NCI-H146 treated with DMSO at 0.1 percent for 48 hours (cell line): ENCODE measurements around the gene SOSTDC1.
A peak's percentile ranks its signal among the peaks of the same experiment; 100 is the strongest.
"Not testable (repeated sequence)": the region's sequence is repeated elsewhere in the genome, so short reads cannot be mapped to it uniquely, and the experiment has no call there.

Experiments used
- DNase-seq: peaks from one replicate; lab custom pipeline; 2025; ENCODE audit not compliant: unreplicated experiment; lab: John Stamatoyannopoulos, UW

SOSTDC1 gene

DNA sequence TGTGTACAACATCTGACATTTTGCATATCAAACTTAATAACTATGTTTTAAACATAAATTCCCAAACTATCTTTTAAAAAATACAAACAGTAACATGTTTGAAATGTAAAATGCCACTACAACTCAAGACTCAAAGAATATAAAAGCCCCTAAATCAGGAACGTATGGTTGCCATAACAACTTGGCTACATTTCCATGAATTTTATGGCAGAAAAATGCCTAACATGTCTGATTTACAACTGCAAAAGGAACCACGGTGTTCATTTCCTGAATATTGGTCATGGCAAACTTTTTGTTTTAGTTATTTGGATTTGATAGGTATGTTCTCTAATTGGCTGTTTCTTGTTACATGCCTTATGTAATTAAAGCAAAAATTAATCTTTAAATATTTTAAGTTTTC lies 2.0 kb downstream of the SOSTDC1 start:
- DNase-seq, result no peak

DNA sequence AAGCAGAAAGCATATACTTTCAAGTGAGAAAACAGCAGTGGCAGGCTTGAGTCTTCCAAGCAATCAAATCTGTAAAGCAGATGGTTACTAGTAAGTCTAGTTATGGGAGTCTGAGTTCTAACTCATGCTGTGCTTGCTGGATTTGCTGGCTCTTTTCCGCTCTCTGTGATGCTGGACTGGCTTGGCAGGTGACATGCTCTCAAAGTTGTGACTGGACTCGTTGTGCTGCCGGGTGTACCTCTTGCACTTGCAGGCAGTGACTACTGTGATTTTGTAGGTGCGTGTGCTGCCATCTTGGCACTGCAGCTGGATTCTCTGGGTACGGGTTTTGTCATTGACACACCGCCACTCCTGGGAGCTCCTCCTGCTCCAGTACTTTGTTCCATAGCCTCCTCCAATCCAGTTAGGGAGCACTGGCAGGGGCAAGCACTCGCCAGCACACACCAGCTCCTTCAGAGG lies 3.1 kb downstream of the SOSTDC1 start:
- no peak for DNase-seq

GRCh38 chr7:16460789-16461493 lies 4.6 kb downstream of the SOSTDC1 start:
- DNase-seq, result no peak

DNA sequence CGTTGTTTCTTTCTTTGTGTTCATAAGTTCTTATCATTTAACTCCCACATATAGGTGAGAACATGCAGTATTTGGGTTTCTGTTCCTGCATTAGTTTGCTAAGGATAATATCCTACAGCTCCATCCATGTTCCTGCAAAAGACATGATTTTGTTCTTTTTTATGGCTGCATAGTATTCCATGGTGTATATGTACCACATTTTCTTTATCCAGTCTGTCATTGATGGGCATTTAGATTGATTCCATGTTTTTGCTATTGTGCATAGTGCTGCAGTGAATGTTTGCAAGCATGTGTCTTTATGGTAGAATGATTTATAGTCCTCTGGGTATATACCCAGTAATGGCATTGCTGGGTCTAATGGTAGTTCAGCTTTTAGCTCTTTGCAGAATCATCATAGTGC lies 9.2 kb downstream of the SOSTDC1 start:
- DNase-seq, result not testable (repeated sequence)

GRCh38 chr7:16455591-16455990 lies 9.9 kb downstream of the SOSTDC1 start:
- no peak for DNase-seq

- no peak for DNase-seq
Observed at GRCh38 chr7:16450366-16450765, 15.2 kb downstream of the SOSTDC1 start.

- DNase-seq, result no peak
Observed at GRCh38 chr7:16447876-16448275, 17.7 kb downstream of the SOSTDC1 start.

DNA sequence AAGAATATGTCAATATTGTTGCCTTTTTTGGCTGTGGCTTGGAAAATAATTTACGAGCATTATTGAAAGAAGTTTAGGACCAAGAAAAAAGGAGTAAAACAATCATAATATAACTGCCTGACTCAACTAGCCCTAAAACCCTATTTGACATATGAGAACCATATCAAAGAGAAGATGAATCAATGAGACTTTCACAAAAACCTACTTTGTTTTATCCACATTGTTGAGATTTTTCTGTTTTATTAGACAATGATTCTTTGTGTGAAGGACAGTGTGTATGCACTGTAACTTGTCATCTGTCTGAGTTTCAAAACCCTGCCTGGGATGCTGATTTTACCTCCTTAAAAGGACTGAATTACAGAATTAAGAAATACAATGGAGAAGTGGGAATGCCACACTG lies 19.0 kb downstream of the SOSTDC1 start:
- no peak for DNase-seq

DNA sequence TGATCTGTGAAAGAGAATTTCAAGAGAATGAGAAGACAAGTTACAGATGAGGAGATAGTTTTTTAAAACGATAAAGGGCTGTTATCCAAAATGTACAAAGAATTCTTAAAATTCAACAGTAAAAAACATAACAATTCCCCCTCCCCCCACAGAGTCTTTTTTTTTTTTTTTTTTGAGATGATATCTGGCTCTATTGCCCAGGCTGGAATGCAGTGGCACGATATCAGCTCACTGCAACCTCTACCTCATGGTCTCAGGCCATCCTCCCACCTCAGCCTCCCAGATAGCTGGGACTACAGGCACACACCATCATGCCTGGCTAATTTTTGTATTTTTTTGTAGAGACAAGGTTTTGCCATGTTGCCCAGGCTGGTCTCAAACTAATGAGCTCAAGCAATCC lies 21.7 kb downstream of the SOSTDC1 start:
- DNase-seq, result not testable (repeated sequence)

GRCh38 chr7:16438988-16439387 lies 26.6 kb downstream of the SOSTDC1 start:
- no peak for DNase-seq

- no peak for DNase-seq
Observed at GRCh38 chr7:16436306-16436705, 29.2 kb downstream of the SOSTDC1 start.

DNA sequence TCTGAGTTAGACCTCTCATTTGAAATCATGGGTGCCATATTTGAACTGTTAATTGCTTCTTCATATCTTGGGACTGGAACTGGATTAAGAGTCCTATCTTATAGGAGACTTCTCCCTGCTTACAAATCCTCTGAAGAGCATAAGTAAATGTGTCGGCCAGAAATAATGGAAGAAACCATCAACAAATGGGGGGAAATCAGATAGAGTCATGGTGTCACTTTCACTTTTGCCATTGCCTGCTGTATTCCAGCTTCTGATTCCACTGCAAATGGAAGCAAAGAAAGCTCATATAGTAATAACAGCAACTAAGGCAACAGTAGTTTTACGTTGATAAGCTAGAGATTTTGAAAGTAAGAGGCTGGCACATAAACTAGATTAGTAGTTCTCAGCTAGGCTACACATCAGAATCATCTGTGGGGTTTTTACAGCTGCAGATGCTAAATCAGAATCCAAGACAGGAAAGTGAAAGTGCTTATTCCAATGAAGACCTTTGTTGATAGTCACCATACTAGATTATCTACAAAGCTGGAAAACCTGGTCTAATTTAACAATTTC lies 31.9 kb downstream of the SOSTDC1 start:
- DNase-seq, result no peak

GRCh38 chr7:16432425-16432731 lies 33.2 kb downstream of the SOSTDC1 start:
- DNase-seq, result no peak

GRCh38 chr7:16431646-16432424 lies 33.7 kb downstream of the SOSTDC1 start:
- DNase-seq, result peak; percentile 51

GRCh38 chr7:16430133-16430532 lies 35.4 kb downstream of the SOSTDC1 start:
- no peak for DNase-seq

- no peak for DNase-seq
Observed at GRCh38 chr7:16428672-16429071, 36.9 kb downstream of the SOSTDC1 start.

DNA sequence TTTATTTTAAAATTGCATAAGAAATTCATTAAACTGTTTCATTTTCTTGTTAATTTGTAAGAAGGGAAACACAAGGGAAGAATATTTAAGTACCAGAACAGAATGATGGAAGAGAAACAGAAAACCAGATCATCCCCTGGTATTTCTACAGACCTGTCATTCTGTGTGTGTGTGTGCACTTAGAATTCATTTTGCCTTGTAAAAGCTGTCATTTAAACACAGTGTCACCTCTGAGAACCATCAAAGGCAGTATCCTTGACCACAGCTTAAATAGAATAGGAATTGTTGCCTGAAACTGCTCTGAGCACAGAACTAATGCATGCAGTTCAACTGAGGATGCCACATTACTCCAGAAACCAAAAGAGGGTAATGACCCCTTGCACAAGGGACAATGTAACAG lies 37.4 kb downstream of the SOSTDC1 start:
- DNase-seq, result no peak

GRCh38 chr7:16423761-16424160 lies 41.8 kb downstream of the SOSTDC1 start:
- no peak for DNase-seq

- DNase-seq, result no peak
Observed at GRCh38 chr7:16422917-16423316, 42.6 kb downstream of the SOSTDC1 start.

DNA sequence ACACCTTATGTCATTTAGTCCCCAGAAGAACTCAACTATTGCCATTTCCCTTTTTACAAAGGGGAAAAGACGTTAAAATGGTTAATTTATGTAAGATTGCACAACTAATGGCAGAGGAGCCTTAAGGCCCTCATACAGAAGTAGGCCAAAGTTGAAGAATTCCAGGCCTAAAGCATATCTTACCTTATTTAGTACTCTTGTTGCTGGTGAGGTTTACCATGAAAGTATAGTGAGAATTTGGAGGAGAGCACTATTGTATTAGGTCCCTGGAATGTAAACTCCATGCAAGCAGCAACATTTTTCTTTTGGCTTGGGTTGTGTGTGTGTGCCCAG lies 43.5 kb downstream of the SOSTDC1 start:
- DNase-seq, result no peak

- no peak for DNase-seq
Observed at GRCh38 chr7:16421333-16422102, 44.0 kb downstream of the SOSTDC1 start, which contains the start of gene CRPPA. Gene CRPPA (minus strand): TSS chr7:16421538. CDS start chr7:16421322, 216 bp downstream.
